Panc1 (cell line): ENCODE results near the gene NCAPD2. TPM values are rescaled to one million over a fixed set of nuclear protein-coding genes. Genes with fewer than 3 reads are reported as not detected.

Experiments used
- ATAC-seq: fragments of 200-7000 bp; cut with Tn5 transposase; 2 replicates; pipeline ENCODE4 v1.9.1; 2020; ENCODE audit warnings: mild to moderate bottlenecking, moderate library complexity
- BruUV-seq: library from RNA; stranded (reverse); fragments of 400-500 nt; replicated peaks from 2 replicates; lab custom pipeline; 2021; lab: Mats Ljungman, UMichigan
- CTCF ChIA-PET: fragments of 300-600 bp; sonication (Branson Sonifier 250); formaldehyde crosslinking; loops from one replicate; lab custom pipeline; 2022; ENCODE audit warnings: antibody characterized with exemption; lab: Charles Lee
- POLR2A ChIA-PET: fragments of 300-600 bp; sonication (Branson Sonifier 250); formaldehyde crosslinking; loops from one replicate; lab custom pipeline; 2022; ENCODE audit warnings: antibody characterized with exemption; lab: Charles Lee
- DNase-seq: peaks from one replicate; pipeline ENCODE4 v3.0.0-alpha.2; 2010; ENCODE audit warnings: low read depth, low spot score
- H3K27ac ChIP-seq: 2 replicates; pipeline ENCODE4 v1.5.1; 2011; ENCODE audit warnings: mild to moderate bottlenecking, low read length, inconsistent platforms
- H3K27me3 ChIP-seq: fragments of 200-500 bp; sonication (Bioruptor generic); 2 replicates; pipeline ENCODE4 v1.6.0; 2014; ENCODE audit warnings: low read length, inconsistent platforms; ENCODE audit not compliant: control insufficient read depth, insufficient read depth
- H3K36me3 ChIP-seq: fragments of 200-500 bp; sonication (Bioruptor generic); 2 replicates; pipeline ENCODE4 v1.5.1; 2014; ENCODE audit warnings: inconsistent platforms, mild to moderate bottlenecking, low read length, moderate library complexity; ENCODE audit not compliant: control insufficient read depth, insufficient read depth
- H3K4me1 ChIP-seq: 2 replicates; pipeline ENCODE4 v1.5.1; 2011; ENCODE audit warnings: inconsistent platforms, mild to moderate bottlenecking, low read length, moderate library complexity; ENCODE audit not compliant: control insufficient read depth, insufficient read depth
- H3K4me3 ChIP-seq, 2 experiments: 2 replicates each; pipeline ENCODE4 v1.5.1; 2011 to 2012; ENCODE audit warnings: low read depth in 2 of 2, low read length in 2 of 2, mild to moderate bottlenecking in 2 of 2, inconsistent platforms in 1 of 2, moderate library complexity in 1 of 2
- H3K9me3 ChIP-seq: fragments of 200-500 bp; sonication (Bioruptor generic); 2 replicates; pipeline ENCODE4 v1.5.1; 2014; ENCODE audit warnings: low read depth, mild to moderate bottlenecking, inconsistent platforms, low read length, moderate library complexity; ENCODE audit not compliant: control insufficient read depth, insufficient read depth
- CTCF ChIP-seq: fragments of 450-650 bp; IDR thresholded peaks from 2 replicates; pipeline ENCODE4 v1.5.1; 2017; ENCODE audit warnings: mild to moderate bottlenecking
- POLR2AphosphoS5 ChIP-seq: IDR thresholded peaks from 2 replicates; pipeline ENCODE4 v1.6.1; 2012; ENCODE audit warnings: mild to moderate bottlenecking, low read depth, low read length, moderate library complexity
- REST ChIP-seq, 2 experiments: IDR thresholded peaks; 2 replicates each; pipeline ENCODE4 v1.6.1; 2011 to 2012; ENCODE audit warnings: low read depth in 2 of 2, control low read depth in 1 of 2, low read length in 1 of 2, mild to moderate bottlenecking in 1 of 2, moderate library complexity in 1 of 2; ENCODE audit not compliant: insufficient read depth in 1 of 2
- SIN3A ChIP-seq: IDR thresholded peaks from 2 replicates; pipeline ENCODE4 v1.6.1; 2012; ENCODE audit warnings: low read depth, mild to moderate bottlenecking, low read length, moderate library complexity, borderline replicate concordance; ENCODE audit not compliant: insufficient read depth
- TCF7L2 ChIP-seq: IDR thresholded peaks from 2 replicates; pipeline ENCODE4 v1.6.1; 2011; ENCODE audit warnings: mild to moderate bottlenecking, low read depth, low read length, inconsistent platforms
- in situ Hi-C: cut with HindIII; loops from 2 replicates; pipeline ENCODE4 v1.10.0; 2016; ENCODE audit warnings: low sequenced_read_pairs, low pct_unique_long_range_greater_than_20kb
- intact Hi-C: fragments of 100-400 bp; cut with micrococcal nuclease; formaldehyde crosslinking; loops from one replicate; pipeline ENCODE4 v1.10.0; 2022; ENCODE audit not compliant: unreplicated experiment
- total RNA-seq: library from RNA; stranded (reverse); gene quantifications from one replicate; pipeline ENCODE4 v1.2.1, GENCODE V29; 2021; ENCODE audit not compliant: unreplicated experiment

NCAPD2 gene
- total RNA-seq, 1 experiment from 2014 or later = 80.3 TPM

DNA sequence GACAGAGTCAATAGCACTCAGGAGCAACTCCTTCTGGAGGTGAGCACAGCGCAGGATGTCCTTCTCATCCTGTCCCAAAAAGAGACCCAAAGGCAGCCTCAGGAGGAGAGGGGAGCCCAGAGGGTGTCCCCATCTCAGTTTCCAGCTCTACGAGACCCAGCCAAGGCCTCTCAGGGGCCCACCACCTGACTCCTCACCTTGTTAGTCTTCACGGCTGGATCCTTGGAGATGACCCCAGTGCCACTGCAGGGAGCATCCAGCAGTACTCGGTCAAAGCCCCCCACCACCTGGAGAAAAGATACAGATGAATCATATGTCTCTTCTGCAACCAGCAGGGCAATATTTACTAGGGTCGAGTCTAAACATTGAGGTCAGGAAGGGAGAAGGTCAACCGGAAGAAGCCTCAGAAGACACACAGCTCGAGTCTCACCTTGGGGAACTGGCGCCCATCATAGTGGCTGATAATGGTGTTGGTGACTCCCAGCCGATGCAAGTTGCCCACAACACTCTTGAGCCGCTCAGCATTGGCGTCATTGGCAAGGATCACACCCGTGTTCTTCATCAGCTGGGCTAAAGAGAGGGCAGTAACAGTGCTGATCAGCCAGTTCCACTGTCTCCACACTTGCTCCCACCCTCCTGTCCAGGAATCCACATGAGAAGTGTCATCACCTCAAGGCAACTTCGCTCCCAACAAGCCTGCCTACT is 66.8 kb downstream of the NCAPD2 start:
- ChIA-PET CTCF (interaction anchor here (0.5 kb wide), 1 partner anchor 136 kb away, joined by 9 read pairs; no protein-coding TSS in a partner anchor), POLR2A (no interaction called here)
- no peak overlapping the region for H3K4me3 ChIP-seq
- in situ Hi-C loops = no loop called here
- intact Hi-C loops = no loop called here
- H3K9me3 ChIP-seq = no peaks in the 10 kb centered on the region
- no peak overlapping the region for H3K27ac ChIP-seq
- no peaks in the 10 kb centered on the region for H3K27me3 ChIP-seq
- no peak for DNase-seq
- TF ChIP-seq SIN3A (no peak), CTCF (no peak), POLR2AphosphoS5 (no peak)
- no peaks in the 10 kb centered on the region; the same call in 1 of the 2 replicates for H3K4me1 ChIP-seq
- no peak for ATAC-seq
- no TSS peak for BruUV-seq
- H3K36me3 ChIP-seq = peaks cover 15% of the 10 kb centered on the region

DNA sequence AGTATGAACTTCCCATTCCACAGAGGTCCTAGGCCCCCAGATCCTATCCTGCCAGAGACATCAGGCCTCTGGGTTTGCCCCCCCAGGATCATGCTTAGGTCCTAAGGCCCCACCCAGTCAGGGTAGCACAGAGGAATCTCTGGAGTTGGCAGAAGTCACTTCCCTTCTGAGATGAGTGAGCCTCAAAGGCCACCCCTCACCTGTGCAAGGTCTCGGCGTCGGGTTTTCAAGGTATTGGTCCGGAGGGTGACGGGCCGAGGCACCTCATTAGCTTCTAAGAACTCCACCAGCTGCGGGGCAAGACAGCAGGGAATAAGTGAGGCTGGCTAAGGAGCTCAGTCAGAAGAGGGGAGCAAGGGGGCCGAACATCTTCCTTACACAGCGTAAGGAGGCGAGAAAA is 69.0 kb downstream of the NCAPD2 start:
- Histone ChIP-seq H3K4me1 (no peaks in the 10 kb centered on the region; the same call in 1 of the 2 replicates), H3K27me3 (no peaks in the 10 kb centered on the region), H3K9me3 (no peaks in the 10 kb centered on the region), H3K36me3 (peaks cover 26% of the 10 kb centered on the region), H3K4me3 (no peak overlapping the region), H3K27ac (no peak overlapping the region)
- intact Hi-C loops (no loop called here), in situ Hi-C loops (no loop called here)
- TF ChIP-seq REST (IDR thresholded peaks at IDR 0.05; ENCODE audit: insufficient read depth in 1 of 2, low read depth in 2 of 2, low read length in 1 of 2) (no peak), SIN3A (no peak), TCF7L2 (no peak), POLR2AphosphoS5 (no peak), CTCF (no peak)
- ChIA-PET POLR2A (no interaction called here), CTCF (no interaction called here)
- DNase-seq (no peak), ATAC-seq (no peak)
- BruUV-seq = no TSS peak
